GM12875 (cell line): ENCODE measurements around the gene DDN.
A peak's percentile ranks its signal among the peaks of the same experiment; 100 is the strongest.

Source experiments
- H3K4me3 ChIP-seq: one replicate; pipeline ENCODE4 v1.5.1; 2011; ENCODE audit warnings: low read depth, low read length, control low read depth
- TF ChIP-seq, protein P1 (sequence below): IDR thresholded peaks from 2 replicates; pipeline ENCODE4 v1.5.1; 2011; ENCODE audit warnings: low read depth, mild to moderate bottlenecking, control low read depth, inconsistent platforms, low read length, moderate library complexity, borderline replicate concordance; ENCODE audit not compliant: insufficient read depth

The DDN gene

DNA sequence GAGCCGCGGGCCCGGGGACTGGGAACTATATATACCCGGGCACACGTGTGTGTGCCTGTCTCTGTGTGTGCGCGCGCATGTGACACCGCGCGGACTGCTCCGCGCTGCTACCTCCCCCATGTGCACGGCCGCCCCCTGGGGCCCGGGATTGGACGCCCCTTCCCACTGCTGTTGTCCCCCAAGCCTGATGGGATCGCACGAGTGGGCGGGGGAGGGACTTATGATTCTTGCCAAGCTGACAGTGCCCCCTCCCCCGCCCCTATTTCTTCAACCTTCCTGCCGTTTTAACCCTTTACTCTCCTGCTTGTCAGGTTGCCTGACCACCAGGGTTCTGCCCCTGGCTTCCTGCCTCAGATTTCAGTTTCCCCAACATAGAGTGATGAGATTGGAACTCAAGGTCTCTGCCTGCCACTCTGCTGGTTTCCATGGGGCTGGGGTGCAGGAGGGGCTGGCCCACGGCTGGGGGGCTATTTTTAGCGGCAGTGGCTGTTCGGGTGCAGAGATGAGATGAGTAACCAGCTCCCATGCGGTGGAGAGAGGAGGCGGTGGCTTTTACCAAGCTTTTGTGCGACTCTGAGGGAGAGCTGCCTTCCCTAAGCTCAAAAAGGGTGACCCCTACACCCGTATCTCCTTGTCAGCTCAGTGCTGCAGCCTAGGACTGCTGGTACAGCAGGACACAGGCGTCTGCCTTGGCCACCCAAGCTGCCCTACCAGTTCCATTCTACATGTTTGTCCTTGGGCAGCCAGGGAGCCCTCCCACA lies at the start of gene DDN:
DDN (minus strand) TSS at position 5 of the 761 bp plus-strand sequence. CDS start 88 bp downstream, outside the sequence.
- TF ChIP-seq, protein P1, sequence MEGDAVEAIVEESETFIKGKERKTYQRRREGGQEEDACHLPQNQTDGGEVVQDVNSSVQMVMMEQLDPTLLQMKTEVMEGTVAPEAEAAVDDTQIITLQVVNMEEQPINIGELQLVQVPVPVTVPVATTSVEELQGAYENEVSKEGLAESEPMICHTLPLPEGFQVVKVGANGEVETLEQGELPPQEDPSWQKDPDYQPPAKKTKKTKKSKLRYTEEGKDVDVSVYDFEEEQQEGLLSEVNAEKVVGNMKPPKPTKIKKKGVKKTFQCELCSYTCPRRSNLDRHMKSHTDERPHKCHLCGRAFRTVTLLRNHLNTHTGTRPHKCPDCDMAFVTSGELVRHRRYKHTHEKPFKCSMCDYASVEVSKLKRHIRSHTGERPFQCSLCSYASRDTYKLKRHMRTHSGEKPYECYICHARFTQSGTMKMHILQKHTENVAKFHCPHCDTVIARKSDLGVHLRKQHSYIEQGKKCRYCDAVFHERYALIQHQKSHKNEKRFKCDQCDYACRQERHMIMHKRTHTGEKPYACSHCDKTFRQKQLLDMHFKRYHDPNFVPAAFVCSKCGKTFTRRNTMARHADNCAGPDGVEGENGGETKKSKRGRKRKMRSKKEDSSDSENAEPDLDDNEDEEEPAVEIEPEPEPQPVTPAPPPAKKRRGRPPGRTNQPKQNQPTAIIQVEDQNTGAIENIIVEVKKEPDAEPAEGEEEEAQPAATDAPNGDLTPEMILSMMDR: 0 out of 2 replicates have a peak, but pooled peaks have one; percentile 12
- peak within 1 kb of the TSS; percentile 76 for H3K4me3 ChIP-seq

DNA sequence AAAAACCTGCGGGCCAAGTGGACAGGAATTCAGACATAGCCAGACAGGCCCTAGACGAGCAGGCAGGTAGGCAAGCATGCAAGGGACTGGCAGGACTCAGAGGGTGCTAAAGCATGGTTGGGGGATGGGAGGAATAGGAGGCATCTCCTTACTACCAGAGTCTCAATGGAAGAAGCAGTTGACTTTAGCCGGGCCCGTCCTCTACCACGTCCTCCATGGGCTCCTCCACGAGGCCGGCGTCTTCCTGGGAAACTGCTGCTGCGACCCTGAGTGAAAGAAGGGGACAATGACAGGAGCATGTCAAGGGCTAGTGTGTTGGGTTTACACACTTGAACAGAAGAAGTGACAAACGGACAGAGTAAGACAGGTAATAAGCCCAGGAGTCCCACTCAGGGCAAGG lies 49.8 kb upstream of the DDN start:
- TF ChIP-seq, protein P1: no peak
- H3K4me3 ChIP-seq: no peak overlapping the region

DNA sequence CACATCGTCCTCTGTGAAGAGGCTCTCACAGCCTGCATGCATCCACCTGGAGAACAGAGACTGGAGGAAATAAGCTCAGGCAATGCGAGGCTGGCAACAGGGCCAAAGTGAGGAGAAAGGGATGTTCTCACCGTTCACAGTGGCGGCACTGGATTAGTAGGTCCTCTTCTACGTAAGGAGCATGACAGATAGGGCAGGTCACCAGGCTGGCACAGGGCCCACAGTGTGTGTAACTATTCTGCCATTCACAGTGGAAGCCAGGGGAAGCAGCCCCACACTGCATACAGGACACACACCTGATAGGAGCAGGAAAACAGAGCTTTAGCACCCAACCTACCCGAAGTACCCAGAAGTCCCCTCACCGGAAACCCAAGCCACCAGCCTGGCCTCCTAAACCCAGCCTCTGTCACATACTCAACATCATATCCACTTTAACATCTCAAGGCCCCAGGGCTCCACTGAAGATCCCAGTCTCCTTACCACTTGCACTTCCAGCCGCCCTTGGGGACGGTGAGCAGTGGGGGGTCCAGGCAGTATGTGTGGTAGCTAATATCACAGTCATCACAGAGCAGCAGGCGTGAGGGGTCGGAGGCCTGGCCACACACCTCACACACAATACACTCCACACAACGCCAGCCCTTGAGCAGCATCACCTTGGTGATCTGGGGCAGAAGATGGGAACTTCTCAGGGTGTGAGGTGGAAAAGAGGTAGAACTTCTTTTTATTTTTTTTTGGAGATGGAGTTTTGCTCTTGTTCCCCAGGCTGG lies 47.1 kb upstream of the DDN start:
- no peak overlapping the region for H3K4me3 ChIP-seq
- TF ChIP-seq, protein P1: no peak

DNA sequence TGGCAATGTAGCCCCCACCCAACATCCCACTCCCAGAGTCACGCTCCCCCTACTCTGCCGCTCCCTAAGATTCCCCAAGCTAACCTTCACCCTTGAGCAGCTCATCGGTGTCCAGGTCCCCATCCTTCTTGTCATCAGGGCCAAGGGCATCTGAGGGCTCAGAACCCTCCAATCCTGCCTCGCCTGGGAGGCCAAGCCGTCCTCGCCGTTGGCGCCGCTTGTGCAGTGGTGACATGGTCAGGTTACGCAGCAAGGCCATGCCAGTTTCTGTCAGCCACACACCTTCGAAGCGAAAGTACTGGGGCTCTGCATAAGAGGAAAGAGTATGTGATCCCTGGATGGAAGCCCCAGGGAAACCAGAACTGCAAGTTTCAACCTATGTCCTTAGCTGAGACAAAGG lies 45.5 kb upstream of the DDN start:
- TF ChIP-seq, protein P1: no peak
- no peak overlapping the region for H3K4me3 ChIP-seq

DNA sequence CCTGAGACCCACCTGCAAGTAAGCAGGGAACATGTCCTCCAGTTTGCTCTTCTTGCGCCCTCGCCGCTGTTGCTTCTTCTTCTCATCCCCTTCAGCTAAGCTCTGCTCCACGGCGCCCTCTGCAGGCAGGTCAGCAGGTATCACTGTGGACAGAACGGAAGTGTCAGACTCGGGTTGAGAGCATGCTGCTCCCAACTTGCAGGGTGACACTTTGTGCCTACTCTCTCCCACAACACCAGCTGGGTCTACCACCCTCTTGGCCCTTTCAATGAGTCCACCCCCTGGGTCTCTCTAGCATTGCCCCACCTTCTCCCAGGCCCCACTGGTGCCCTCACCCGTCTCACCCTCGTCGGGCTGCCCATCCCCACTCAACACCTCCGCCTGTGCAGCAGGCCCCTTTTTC lies 44.7 kb upstream of the DDN start:
- TF ChIP-seq, protein P1: peak; percentile 87
- no peak overlapping the region for H3K4me3 ChIP-seq

DNA sequence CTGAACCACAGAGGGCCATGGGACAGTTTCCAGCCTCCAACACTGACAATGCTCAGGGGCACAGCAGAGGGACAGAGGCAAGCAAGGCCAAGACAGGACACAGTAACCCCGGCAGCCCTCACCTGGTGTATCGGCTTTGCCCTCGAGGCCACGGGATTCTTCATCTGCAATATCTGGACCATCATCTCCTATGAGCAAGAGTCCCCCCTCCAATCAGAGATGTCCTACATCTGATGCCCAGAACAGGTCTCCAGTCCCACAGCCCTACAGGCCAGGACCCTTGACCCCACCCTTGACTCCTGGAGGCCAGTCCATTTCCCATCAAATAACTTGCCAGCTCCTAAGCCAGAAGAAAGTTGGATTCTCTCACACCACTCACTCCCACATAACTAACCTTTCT lies 44.1 kb upstream of the DDN start:
- no peak overlapping the region for H3K4me3 ChIP-seq
- TF ChIP-seq, protein P1: no peak
